Endodermal cell (in vitro differentiated cells): ENCODE data around the gene EBPL. TPM values are rescaled to one million over a fixed set of nuclear protein-coding genes. Genes with fewer than 3 reads are reported as not detected.

ENCODE experiments used
- DNase-seq: peaks from one replicate; pipeline ENCODE4 v3.0.0-alpha.2; 2017
- H3K27ac ChIP-seq: 2 replicates; pipeline ENCODE4 v1.5.1; 2013; ENCODE audit warnings: mild to moderate bottlenecking, low read depth, low read length, moderate library complexity
- H3K27me3 ChIP-seq: 2 replicates; pipeline ENCODE4 v1.6.1; 2013; ENCODE audit warnings: mild to moderate bottlenecking, low read length, moderate library complexity; ENCODE audit not compliant: insufficient read depth, control insufficient read depth, poor library complexity, severe bottlenecking
- H3K36me3 ChIP-seq: 2 replicates; pipeline ENCODE4 v1.7.0; 2013; ENCODE audit warnings: mild to moderate bottlenecking, low read length, moderate library complexity; ENCODE audit not compliant: control insufficient read depth, insufficient read depth
- H3K4me1 ChIP-seq: one replicate; pipeline ENCODE4 v1.7.0; 2013; ENCODE audit warnings: low read length; ENCODE audit not compliant: control insufficient read depth, insufficient read depth
- H3K4me3 ChIP-seq: 2 replicates; pipeline ENCODE4 v1.5.1; 2013; ENCODE audit warnings: mild to moderate bottlenecking, low read length, moderate library complexity
- H3K9ac ChIP-seq: 2 replicates; pipeline ENCODE4 v1.6.1; 2013; ENCODE audit warnings: mild to moderate bottlenecking, low read length, moderate library complexity; ENCODE audit not compliant: poor library complexity, severe bottlenecking; ENCODE audit errors: extremely low read depth
- H3K9me3 ChIP-seq: 2 replicates; pipeline ENCODE4 v1.6.1; 2013; ENCODE audit warnings: mild to moderate bottlenecking, low read length, moderate library complexity; ENCODE audit not compliant: control insufficient read depth
- H3K27ac Mint-ChIP-seq: 2 replicates; pipeline ENCODE4 v1.8.0; 2020; ENCODE audit warnings: mixed read lengths
- H3K27me3 Mint-ChIP-seq: 2 replicates; pipeline ENCODE4 v1.8.0; 2021; ENCODE audit warnings: mild to moderate bottlenecking, mixed read lengths; ENCODE audit not compliant: insufficient read depth
- H3K36me3 Mint-ChIP-seq: 2 replicates; pipeline ENCODE4 v1.8.0; 2020; ENCODE audit warnings: low read depth, mixed read lengths
- H3K4me1 Mint-ChIP-seq: 2 replicates; pipeline ENCODE4 v1.8.0; 2020; ENCODE audit warnings: mixed read lengths
- H3K4me3 Mint-ChIP-seq: 2 replicates; pipeline ENCODE4 v1.8.0; 2020; ENCODE audit warnings: mild to moderate bottlenecking, moderate library complexity, mixed read lengths
- H3K9me3 Mint-ChIP-seq: 2 replicates; pipeline ENCODE4 v1.8.0; 2020; ENCODE audit warnings: mild to moderate bottlenecking, mixed read lengths
- WGBS, 2 experiments: methylation state at CpG; one replicate each; pipeline versions ENCODE4 v1.1.5 to v1.1.7; 2013; ENCODE audit warnings: missing lambda C conversion rate in 2 of 2, mixed read lengths in 1 of 2; ENCODE audit not compliant: insufficient coverage in 1 of 2, insufficient read length in 1 of 2; 5-methylcytosine and 5-hydroxymethylcytosine counted together
- total RNA-seq, 2 donors: library from RNA; stranded (reverse); fragmentation: NEBNext Ultra II Directional in 1 of 2; extraction: Animal tissue kit (Norgen Biotek cat#: 25700) in 1 of 2; gene quantifications; 2 replicates in 1 of 2; 3 replicates in 1 of 2; pipeline ENCODE4 v1.2.1, GENCODE V29; 2021
- TF ChIP-seq, protein P1 (sequence below): fragments of 200-600 bp; sonication (generic); conservative IDR thresholded peaks from 2 replicates; pipeline ENCODE4 v1.5.0; 2021; ENCODE audit warnings: antibody characterized with exemption, mild to moderate bottlenecking

EBPL gene
- total RNA-seq, 2 donors from 2014 or later: 60.2 to 85.2 TPM

DNA sequence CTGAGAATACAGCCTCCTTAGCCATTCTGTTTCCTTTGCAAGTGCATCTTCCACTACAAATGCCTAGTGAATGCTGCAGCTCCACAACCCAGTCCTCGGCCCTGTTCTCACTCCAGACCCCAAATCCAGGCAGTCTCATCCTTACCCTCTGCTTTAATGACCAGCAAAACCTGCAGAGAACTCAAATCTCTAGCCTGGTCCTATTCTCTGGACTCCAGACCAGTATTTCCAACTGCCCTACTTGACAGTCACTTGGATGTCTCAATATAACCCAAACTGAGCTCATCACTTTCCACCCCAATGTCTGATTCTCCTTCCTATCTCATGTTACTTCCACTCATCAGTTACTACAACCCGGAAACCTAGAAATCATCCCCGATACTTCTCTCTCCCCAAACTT, 2.6 kb upstream of the EBPL start:
- no peaks in the 10 kb centered on the region for H3K27me3 ChIP-seq
- Mint-ChIP-seq H3K4me1 (peaks cover 10% of the 10 kb centered on the region), H3K9me3 (no peaks in the 10 kb centered on the region), H3K4me3 (no peak overlapping the region), H3K27me3 (no peaks in the 10 kb centered on the region), H3K27ac (no peak overlapping the region), H3K36me3 (peaks cover 16% of the 10 kb centered on the region)
- H3K4me3 ChIP-seq: no peak overlapping the region
- peaks cover 12% of the 10 kb centered on the region for H3K36me3 ChIP-seq
- WGBS, 2 experiments: 91 to 100% methylated on average over 1 to 3 of the region's 3 CpGs
- TF ChIP-seq, protein P1, sequence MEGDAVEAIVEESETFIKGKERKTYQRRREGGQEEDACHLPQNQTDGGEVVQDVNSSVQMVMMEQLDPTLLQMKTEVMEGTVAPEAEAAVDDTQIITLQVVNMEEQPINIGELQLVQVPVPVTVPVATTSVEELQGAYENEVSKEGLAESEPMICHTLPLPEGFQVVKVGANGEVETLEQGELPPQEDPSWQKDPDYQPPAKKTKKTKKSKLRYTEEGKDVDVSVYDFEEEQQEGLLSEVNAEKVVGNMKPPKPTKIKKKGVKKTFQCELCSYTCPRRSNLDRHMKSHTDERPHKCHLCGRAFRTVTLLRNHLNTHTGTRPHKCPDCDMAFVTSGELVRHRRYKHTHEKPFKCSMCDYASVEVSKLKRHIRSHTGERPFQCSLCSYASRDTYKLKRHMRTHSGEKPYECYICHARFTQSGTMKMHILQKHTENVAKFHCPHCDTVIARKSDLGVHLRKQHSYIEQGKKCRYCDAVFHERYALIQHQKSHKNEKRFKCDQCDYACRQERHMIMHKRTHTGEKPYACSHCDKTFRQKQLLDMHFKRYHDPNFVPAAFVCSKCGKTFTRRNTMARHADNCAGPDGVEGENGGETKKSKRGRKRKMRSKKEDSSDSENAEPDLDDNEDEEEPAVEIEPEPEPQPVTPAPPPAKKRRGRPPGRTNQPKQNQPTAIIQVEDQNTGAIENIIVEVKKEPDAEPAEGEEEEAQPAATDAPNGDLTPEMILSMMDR: no peak
- H3K4me1 ChIP-seq: peaks cover 4% of the 10 kb centered on the region
- H3K9ac ChIP-seq: no peak overlapping the region
- no peak overlapping the region for H3K27ac ChIP-seq
- DNase-seq: no peak
- H3K9me3 ChIP-seq: no peaks in the 10 kb centered on the region

GRCh38 chr13:49693191-49693733, 2.0 kb upstream of the EBPL start:
- no peak overlapping the region for H3K27ac Mint-ChIP-seq
- Histone ChIP-seq H3K36me3 (peaks cover 12% of the 10 kb centered on the region), H3K27ac (no peak overlapping the region), H3K4me1 (peaks cover 4% of the 10 kb centered on the region), H3K27me3 (no peaks in the 10 kb centered on the region), H3K9me3 (no peaks in the 10 kb centered on the region), H3K9ac (no peak overlapping the region), H3K4me3 (no peak overlapping the region)
- H3K36me3 Mint-ChIP-seq: peaks cover 10% of the 10 kb centered on the region
- no peak for DNase-seq
- no peaks in the 10 kb centered on the region for H3K9me3 Mint-ChIP-seq
- no peaks in the 10 kb centered on the region for H3K27me3 Mint-ChIP-seq
- H3K4me3 Mint-ChIP-seq: no peak overlapping the region
- 96 to 100% methylated on average over 3 to 4 of the region's 4 CpGs for WGBS, 2 experiments
- TF ChIP-seq, protein P1: no peak
- peaks cover 10% of the 10 kb centered on the region for H3K4me1 Mint-ChIP-seq

GRCh38 chr13:49690133-49690994, 922 bp downstream of the EBPL start:
- peaks cover 4% of the 10 kb centered on the region for H3K4me1 ChIP-seq
- no peaks in the 10 kb centered on the region for H3K9me3 ChIP-seq
- peak overlapping the region; percentile 99 for H3K4me3 ChIP-seq
- no peak for DNase-seq
- no peaks in the 10 kb centered on the region for H3K27me3 ChIP-seq
- peak overlapping the region; percentile 87 for H3K27ac ChIP-seq
- TF ChIP-seq, protein P1: no peak
- H3K4me3 Mint-ChIP-seq: peak overlapping the region; percentile 77
- WGBS, 2 experiments: 20 to 34% methylated on average over 7 to 13 of the region's 17 CpGs
- peaks cover 15% of the 10 kb centered on the region for H3K36me3 ChIP-seq
- H3K36me3 Mint-ChIP-seq: peaks cover 22% of the 10 kb centered on the region
- no peaks in the 10 kb centered on the region for H3K9me3 Mint-ChIP-seq
- H3K9ac ChIP-seq: peak overlapping the region; percentile 72
- H3K27me3 Mint-ChIP-seq: no peaks in the 10 kb centered on the region
- peaks cover 10% of the 10 kb centered on the region for H3K4me1 Mint-ChIP-seq
- peak overlapping the region; percentile 84 for H3K27ac Mint-ChIP-seq
